GM21786 (cell line): ENCODE results near the gene TLCD3A.

ENCODE experiments used
- ATAC-seq: cut with Tn5 transposase; IDR thresholded peaks from one replicate; pipeline ENCODE4 v1.9.1; 2021; ENCODE audit not compliant: unreplicated experiment

Gene TLCD3A

GRCh38 chr17:705863-706262, 26.5 kb upstream of the TLCD3A start:
- ATAC-seq: no peak

DNA sequence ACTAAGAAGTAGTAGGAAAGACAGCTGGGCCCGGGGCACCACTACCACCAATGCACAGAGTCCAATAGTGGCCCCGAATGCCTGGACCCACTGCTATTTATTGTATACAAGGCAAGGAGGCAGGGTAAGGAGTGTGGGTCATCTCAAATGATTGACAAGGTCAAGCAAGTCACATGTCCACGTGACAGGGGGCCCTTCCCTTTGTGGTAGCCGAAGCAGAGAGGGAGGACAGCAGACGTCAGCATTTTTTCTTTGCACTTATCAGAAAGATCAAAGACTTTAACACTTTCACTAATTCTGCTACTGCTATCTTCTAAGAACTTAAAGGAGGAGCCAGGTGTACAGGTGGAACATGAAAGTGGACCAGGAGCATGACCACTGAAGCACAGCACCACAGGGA, 24.3 kb upstream of the TLCD3A start:
- no peak for ATAC-seq

GRCh38 chr17:718075-718474, 14.3 kb upstream of the TLCD3A start:
- no peak for ATAC-seq

- ATAC-seq: no peak
Observed at GRCh38 chr17:720706-721539, 11.5 kb upstream of the TLCD3A start.

DNA sequence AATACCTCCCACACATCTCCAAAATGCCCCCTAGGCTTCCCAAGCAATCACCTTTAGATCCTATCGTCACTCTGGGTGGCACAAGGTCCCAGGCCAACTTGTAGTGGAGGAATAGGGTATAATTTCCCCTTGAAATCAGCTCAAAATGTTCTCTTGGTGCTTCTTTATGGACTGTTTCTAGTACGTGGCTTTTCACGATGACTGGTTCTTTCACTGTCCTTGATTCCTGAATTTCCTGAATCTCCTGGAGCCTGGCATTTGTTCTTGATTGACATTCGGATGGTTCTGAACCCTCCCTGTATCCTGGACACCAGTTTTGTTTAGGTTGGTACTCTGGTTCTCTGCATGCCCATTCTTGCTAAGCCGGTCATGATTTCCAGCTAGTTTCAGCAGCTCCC, 10.9 kb upstream of the TLCD3A start:
- no peak for ATAC-seq

DNA sequence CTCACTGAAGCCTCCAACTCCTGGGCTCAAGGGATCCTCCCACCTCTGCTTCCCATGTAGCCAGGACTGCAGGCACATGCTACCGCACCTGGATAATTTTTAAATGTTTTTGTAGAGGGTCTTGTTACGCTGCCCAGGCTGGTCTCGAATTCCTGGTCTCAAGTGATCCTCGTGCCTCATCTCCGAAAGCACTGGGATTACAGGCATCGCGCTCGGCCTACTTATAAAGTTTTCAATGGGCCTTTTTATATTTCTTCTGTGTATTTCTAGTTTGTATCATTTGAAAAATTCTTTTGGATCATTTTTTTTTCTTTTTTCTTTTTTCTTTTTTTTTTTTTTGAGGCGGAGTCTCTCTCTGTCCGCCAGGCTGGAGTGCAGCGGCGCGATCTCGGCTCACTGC, 7.3 kb upstream of the TLCD3A start:
- ATAC-seq: no peak

- ATAC-seq: no peak
Observed at GRCh38 chr17:725746-726145, 6.7 kb upstream of the TLCD3A start.

- no peak for ATAC-seq
Observed at GRCh38 chr17:726271-726919, 6.0 kb upstream of the TLCD3A start.

DNA sequence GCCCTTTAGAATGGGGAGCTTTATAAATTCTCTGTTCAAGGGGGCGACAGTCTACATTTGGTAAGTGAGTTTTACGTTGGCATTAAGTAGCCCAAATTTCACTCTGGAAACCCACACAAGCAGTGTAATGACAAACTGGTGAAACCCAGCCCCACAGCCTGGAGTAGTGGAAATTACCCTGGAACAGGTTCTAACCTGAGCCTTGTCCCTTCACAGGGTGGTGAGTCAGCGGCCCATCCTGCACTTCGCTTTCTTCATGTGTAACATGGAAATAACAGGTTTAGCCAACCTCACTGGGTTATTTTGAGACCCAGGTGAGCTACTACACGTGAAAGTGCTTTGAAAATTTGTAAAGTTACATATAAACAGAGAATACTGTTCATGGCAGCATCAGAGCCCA, 3.5 kb upstream of the TLCD3A start:
- no peak for ATAC-seq

DNA sequence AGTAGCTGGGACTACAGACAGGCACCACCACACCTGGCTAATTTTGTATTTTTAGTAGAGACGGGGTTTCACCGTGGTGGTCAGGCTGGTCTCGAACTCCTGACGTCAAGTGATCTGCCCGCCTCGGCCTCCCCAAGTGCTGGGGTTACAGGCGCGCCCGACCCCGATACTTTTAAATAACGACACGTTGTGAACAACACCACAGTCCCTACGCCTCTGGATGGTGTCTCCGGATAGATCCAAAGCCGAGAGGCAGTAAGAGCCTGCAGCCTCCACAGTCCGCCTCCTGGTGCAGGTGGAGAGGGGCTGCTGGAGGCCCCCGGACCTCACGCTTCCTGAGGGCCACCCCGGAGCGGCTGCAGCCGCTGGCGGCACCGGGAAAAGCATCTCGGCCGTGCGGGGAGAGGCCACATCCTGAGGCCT, 741 bp upstream of the TLCD3A start:
- no peak for ATAC-seq

- ATAC-seq: no peak
Observed at GRCh38 chr17:732902-733720, 715 bp downstream of the TLCD3A start.

DNA sequence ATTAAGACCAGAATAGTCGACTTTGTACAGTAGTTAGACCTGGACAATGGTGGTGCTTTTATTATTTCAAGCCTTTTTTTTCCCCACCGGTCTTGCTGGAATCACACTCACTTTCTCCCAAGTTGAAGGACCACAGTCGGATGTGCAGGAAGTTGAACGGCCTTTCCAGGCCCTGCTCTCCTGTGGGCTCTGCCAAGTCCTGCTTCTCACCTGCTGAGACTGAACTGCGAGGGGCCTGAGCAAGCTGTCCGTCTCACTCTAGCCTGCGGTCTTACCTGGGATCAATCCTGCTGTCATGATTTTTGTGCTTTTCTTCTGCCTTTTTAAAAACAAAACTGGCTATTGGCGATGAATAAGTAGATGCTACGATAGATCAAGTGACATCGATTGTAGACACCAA, 1.3 kb downstream of the TLCD3A start:
- ATAC-seq: no peak

- ATAC-seq: no peak
Observed at GRCh38 chr17:737561-738113, 5.2 kb downstream of the TLCD3A start.

DNA sequence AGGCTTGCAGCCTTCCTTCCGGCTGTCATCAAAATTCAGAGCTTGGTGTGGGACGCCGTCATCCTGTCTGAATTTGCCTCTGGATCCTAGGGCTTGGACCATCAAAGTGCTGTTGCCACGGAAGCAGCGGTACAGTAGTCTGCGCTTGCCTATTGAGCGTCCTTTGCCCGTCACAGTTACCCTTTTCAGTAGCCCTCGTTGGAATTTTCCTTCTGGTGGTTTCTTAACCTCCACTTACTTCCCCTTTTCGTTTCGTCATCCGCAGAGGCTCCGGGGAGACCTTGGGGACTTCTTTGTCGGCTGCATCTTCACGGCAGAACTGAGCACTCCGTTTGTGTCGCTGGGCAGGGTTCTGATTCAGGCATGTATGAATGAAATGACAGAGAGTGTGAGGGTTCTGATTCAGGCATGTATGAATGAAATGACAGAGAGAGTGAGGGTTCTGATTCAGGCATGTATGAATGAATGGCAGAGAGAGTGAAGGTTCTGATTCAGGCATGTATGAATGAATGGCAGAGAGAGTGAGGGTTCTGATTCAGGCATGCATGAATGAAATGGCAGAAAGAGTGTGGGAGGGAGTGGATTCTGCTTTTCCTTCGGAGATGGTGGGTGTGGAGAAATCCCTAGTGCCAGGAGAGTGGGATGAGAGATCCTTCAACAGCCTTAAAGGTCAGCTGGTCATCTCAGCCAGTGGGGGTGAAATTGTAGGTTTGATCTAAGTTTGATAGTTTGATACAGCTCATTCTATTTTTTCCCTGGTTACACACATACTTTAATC, 8.0 kb downstream of the TLCD3A start:
- peak; percentile 88 for ATAC-seq

DNA sequence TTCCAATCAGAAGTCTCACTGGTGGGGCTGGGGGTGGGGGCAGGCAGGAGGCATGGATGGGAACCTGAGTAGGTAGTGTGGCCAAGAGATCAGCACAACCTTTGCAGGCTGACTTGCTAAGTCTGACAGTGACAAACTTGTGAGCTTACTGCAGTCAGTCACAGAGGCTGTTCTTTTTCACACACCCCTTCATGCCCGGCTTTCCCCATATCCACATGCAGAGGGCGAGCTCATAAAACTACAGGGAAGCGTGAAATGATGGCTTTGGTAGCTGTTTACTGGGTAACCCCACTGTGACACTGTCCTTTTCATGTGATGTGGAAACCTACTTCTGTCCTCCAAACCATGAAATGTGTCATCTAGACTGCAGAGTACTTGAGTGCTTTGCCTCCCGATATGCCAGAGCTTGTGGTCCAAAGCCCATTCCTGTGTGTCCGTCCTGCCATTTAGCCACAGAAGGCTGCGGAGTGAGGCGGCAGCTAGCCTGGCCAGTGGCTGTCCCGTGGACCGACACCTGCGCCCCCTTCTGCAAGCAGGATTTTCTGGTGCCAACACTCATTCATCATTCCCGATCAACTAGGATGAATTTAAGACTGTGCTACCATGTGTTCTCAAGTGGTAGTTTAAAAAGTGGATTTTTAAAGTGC, 9.9 kb downstream of the TLCD3A start:
- ATAC-seq: no peak

GRCh38 chr17:743139-743538, 10.7 kb downstream of the TLCD3A start:
- ATAC-seq: no peak

DNA sequence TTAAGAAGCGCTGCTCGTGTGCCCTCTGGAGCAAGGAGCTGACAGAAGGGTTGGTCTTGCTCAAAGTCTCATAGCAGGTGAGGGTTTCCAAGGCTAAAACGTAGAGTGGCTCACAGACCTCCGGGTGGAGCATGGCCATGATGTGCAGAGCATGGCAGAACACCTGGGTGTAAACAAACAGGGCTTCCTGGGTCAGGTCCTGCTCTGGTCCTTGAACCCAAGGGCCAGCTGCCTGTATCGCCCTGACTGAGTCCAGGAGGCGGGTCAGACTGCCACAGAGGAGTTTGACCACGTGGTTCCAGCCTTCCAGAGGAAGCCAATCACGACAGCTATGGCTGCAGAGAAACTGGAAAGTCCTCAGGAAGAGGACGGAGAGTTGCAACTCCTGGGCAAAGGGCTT, 12.5 kb downstream of the TLCD3A start:
- ATAC-seq: no peak

DNA sequence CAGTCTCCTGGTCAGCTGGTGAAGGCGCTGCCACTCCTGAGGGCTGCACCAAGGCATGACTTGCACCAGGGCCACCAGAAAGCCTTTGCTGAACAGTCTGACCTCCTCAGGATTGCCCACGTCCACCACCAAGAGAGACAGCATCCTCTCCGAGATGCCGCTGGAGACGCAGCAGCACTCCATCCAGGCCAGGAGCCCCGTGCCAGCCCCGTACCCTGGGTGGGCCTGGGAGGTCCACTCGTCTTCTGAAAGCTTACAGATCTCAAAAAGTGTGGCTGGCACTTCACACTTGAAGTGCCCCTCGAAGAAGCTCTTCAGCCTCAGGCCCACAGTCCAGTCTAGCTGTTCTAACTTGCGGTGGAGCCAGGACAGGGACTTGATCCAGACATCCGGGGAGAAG, 13.0 kb downstream of the TLCD3A start:
- ATAC-seq: no peak

DNA sequence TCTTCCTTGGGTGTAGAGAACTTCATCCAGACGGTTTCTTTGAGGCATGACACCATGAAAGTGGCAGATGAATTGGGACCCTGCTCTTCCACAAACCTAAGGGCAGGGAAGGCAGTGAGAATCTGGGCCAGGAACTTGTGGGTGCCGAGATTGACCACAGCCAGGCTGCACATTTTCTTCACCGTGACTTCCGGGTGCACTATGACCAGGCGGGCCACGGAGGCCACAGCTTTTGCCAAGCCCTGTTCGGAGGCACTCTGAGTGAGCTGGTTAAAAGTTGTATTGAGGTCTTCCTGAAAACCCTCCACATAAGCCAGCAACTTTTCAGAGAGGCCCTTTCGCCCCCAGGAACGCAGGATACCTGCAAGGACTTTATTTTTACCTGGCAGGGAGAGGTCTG, 13.8 kb downstream of the TLCD3A start:
- ATAC-seq: no peak
